ENCODE data around the gene TLE4.
"Not testable (repeated sequence)": the region's sequence is repeated elsewhere in the genome, so short reads cannot be mapped to it uniquely, and the experiment has no call there.

TLE4 gene

DNA sequence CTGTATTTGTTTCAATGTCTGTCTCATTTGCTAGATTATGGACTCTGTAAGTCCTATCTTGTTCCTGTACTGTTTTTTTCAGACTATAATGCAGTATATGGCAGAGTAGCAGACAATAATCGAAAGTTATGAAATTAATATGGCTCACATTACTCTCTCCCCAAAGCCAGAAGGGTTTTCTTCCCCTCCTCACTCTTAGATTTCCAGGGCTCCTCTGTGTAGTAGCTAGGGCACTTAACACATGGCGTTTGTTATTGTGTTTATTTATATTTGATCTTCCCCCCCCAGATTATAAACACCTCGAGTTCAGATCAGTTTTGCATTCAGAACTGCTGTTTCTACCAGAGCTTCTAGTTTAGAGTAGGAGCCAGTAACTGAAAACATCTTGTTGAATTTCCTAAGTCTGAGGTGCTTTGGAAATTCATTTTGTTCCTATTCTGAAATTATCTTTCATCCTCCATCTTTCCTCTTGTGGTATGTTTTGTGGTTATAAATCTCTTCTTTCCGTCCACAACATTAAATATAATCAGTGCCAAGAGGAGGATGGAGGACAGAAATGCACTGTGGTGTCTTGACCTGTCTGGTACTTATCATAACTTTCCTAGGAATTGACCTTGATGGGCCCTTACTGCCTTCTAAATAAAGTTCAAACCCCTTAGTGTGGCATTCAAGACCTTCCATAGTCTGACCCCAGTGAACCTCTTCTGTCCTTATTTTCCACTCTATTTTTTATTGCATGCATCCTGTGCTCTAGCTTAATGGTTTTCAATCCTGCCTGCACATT lies 27.0 kb downstream of the TLE4 start:
- Histone ChIP-seq H3K4me1 (ENCODE audit: insufficient read depth, low read length) (no peaks in the 10 kb centered on the region), H3K27me3 (ENCODE audit: insufficient read depth, low read length) (no peaks in the 10 kb centered on the region), H3K9me3 (ENCODE audit: low read length) (peaks cover 22% of the 10 kb centered on the region), H2AFZ (ENCODE audit: low read depth, low read length) (no peak overlapping the region), H3K4me3 (ENCODE audit: low read length) (no peak overlapping the region), H3K36me3 (ENCODE audit: insufficient read depth, low read length) (peaks cover 65% of the 10 kb centered on the region)

GRCh38 chr9:79600466-79600865 lies 28.7 kb downstream of the TLE4 start:
- no peaks in the 10 kb centered on the region for H3K4me1 ChIP-seq (ENCODE audit: insufficient read depth, low read length)
- peaks cover 27% of the 10 kb centered on the region for H3K9me3 ChIP-seq (ENCODE audit: low read length)
- no peak overlapping the region for H2AFZ ChIP-seq (ENCODE audit: low read depth, low read length)
- H3K4me3 ChIP-seq (ENCODE audit: low read length), result no peak overlapping the region
- H3K36me3 ChIP-seq (ENCODE audit: insufficient read depth, low read length), result peaks cover 70% of the 10 kb centered on the region
- H3K27me3 ChIP-seq (ENCODE audit: insufficient read depth, low read length), result no peaks in the 10 kb centered on the region

- H3K36me3 ChIP-seq (ENCODE audit: insufficient read depth, low read length), result peaks cover 66% of the 10 kb centered on the region
These were observed 31.6 kb downstream of the TLE4 start for GRCh38 chr9:79603222-79603920.

GRCh38 chr9:79604149-79604548 lies 32.4 kb downstream of the TLE4 start:
- Histone ChIP-seq H3K36me3 (ENCODE audit: insufficient read depth, low read length) (peaks cover 59% of the 10 kb centered on the region), H3K4me3 (ENCODE audit: low read length) (no peak overlapping the region), H3K4me1 (ENCODE audit: insufficient read depth, low read length) (peaks cover 7% of the 10 kb centered on the region), H2AFZ (ENCODE audit: low read depth, low read length) (no peak overlapping the region), H3K9me3 (ENCODE audit: low read length) (peaks cover 26% of the 10 kb centered on the region), H3K27me3 (ENCODE audit: insufficient read depth, low read length) (no peaks in the 10 kb centered on the region)

More at GRCh38 chr9:79603222-79603920, 31.6 kb downstream of the TLE4 start:
- no peak overlapping the region for H2AFZ ChIP-seq (ENCODE audit: low read depth, low read length)
- peaks cover 26% of the 10 kb centered on the region for H3K9me3 ChIP-seq (ENCODE audit: low read length)
- H3K4me1 ChIP-seq (ENCODE audit: insufficient read depth, low read length), result peaks cover under 1% of the 10 kb centered on the region
- H3K27me3 ChIP-seq (ENCODE audit: insufficient read depth, low read length), result no peaks in the 10 kb centered on the region
- H3K4me3 ChIP-seq (ENCODE audit: low read length), result no peak overlapping the region

GRCh38 chr9:79604921-79605562 lies 33.3 kb downstream of the TLE4 start:
- H3K27me3 ChIP-seq (ENCODE audit: insufficient read depth, low read length), result no peaks in the 10 kb centered on the region
- no peak overlapping the region for H3K4me3 ChIP-seq (ENCODE audit: low read length)
- no peak overlapping the region for H2AFZ ChIP-seq (ENCODE audit: low read depth, low read length)
- peaks cover 53% of the 10 kb centered on the region for H3K36me3 ChIP-seq (ENCODE audit: insufficient read depth, low read length)
- peaks cover 16% of the 10 kb centered on the region for H3K4me1 ChIP-seq (ENCODE audit: insufficient read depth, low read length)
- peaks cover 26% of the 10 kb centered on the region for H3K9me3 ChIP-seq (ENCODE audit: low read length)

GRCh38 chr9:79606529-79606928 lies 34.8 kb downstream of the TLE4 start:
- H3K4me3 ChIP-seq (ENCODE audit: low read length); H3K27me3 ChIP-seq (ENCODE audit: insufficient read depth, low read length); H2AFZ ChIP-seq (ENCODE audit: low read depth, low read length): not testable (repeated sequence)
- peaks cover 30% of the 10 kb centered on the region for H3K4me1 ChIP-seq (ENCODE audit: insufficient read depth, low read length)
- peaks cover 39% of the 10 kb centered on the region for H3K36me3 ChIP-seq (ENCODE audit: insufficient read depth, low read length)
- peaks cover 20% of the 10 kb centered on the region for H3K9me3 ChIP-seq (ENCODE audit: low read length)

DNA sequence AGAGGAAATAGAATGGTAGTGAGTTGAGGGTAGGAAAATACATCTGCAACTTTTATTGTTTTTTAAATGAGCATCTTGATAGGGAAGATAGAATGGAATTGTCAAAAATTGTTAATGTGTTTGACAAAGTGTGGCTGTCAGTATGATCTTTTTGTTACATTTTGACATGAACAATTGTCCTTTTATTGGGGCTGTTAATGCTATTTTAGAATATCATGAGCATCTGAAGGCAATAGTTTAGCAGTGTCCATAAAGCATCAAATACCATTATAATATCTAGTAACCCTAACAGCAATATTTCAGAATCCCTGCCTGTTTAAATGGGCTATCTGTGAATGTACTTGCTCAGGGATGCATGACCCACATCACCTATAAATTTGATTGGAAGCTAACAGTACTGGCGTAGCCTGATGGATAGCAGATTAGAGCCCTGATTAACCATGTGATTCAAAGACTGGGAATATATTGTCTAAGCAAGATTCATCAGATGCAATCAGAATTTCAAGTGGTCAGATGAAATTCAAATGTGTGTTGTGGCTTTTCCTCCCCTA lies 37.8 kb downstream of the TLE4 start:
- peak overlapping the region; percentile 19 for H3K4me3 ChIP-seq (ENCODE audit: low read length)
- H3K36me3 ChIP-seq (ENCODE audit: insufficient read depth, low read length), result peaks cover 28% of the 10 kb centered on the region
- no peak overlapping the region for H2AFZ ChIP-seq (ENCODE audit: low read depth, low read length)
- H3K27me3 ChIP-seq (ENCODE audit: insufficient read depth, low read length), result no peaks in the 10 kb centered on the region
- H3K4me1 ChIP-seq (ENCODE audit: insufficient read depth, low read length), result peaks cover 48% of the 10 kb centered on the region
- peaks cover 8% of the 10 kb centered on the region for H3K9me3 ChIP-seq (ENCODE audit: low read length)

- H3K4me1 ChIP-seq (ENCODE audit: insufficient read depth, low read length), result peaks cover 51% of the 10 kb centered on the region
- H3K36me3 ChIP-seq (ENCODE audit: insufficient read depth, low read length), result peaks cover 27% of the 10 kb centered on the region
- no peak overlapping the region for H2AFZ ChIP-seq (ENCODE audit: low read depth, low read length)
- no peaks in the 10 kb centered on the region for H3K27me3 ChIP-seq (ENCODE audit: insufficient read depth, low read length)
- H3K4me3 ChIP-seq (ENCODE audit: low read length), result peak overlapping the region; percentile 19
- H3K9me3 ChIP-seq (ENCODE audit: low read length), result peaks cover 4% of the 10 kb centered on the region
These were observed 38.4 kb downstream of the TLE4 start for GRCh38 chr9:79610019-79610631.

DNA sequence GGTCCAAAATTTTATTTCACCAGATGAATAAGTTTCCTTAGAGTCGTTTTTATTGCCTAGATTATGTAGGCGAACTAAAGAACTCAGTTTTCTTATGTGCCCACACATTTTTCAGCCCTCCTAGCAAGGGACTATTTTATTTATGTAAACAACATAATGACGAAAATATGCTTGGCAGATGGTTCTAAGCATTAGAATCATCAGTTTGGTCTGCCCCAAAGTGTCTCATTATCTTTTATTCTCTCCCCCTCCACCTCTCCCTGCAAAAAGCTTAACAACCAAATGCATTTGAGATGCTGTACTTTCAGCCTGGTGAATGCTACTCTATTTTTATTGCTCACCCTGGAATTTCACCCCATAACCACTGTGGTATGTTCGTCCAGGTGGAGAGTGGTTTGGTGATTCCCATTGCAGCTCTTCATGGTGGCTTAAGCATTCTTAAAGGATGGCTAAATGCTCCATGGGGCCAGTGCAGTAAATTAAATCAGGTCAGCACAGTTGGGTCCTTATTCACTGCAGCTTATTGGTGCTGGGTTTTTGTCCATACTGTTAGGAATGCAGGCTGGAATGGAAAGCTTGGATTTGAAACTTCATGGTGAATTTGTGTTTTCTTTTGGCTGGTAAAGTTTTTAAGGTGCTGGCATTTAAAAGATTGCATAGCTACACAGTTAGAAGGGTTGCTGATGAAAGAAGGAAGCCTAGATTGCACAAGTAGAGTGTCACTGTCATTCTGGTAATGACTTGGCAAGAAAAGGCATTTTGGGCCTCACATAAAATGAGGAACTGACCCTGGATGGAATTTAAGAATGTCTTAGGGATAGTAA lies 39.2 kb downstream of the TLE4 start:
- peaks cover 52% of the 10 kb centered on the region for H3K4me1 ChIP-seq (ENCODE audit: insufficient read depth, low read length)
- H3K36me3 ChIP-seq (ENCODE audit: insufficient read depth, low read length), result peaks cover 25% of the 10 kb centered on the region
- no peaks in the 10 kb centered on the region for H3K9me3 ChIP-seq (ENCODE audit: low read length)
- peak overlapping the region; percentile 14 for H3K4me3 ChIP-seq (ENCODE audit: low read length)
- no peak overlapping the region for H2AFZ ChIP-seq (ENCODE audit: low read depth, low read length)
- H3K27me3 ChIP-seq (ENCODE audit: insufficient read depth, low read length), result no peaks in the 10 kb centered on the region

DNA sequence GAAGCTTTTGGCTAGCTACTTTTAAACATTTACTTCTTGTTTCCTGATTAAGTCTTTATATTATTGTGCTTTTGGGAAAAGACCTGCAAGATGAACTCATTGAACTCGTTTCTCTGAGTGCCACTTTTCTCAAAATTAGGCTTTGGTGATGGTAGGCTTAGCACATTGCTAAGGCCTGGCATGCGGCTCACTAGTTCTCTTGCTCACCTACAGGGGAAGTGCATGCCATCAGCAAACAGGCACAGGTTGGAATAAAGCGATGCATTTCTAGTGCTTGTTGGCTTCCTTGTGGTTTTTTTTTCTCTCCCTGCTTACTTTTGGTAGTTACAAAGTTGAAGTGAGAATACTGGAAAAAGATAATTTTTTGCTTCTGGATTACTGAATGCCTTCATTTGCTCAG lies 41.4 kb downstream of the TLE4 start:
- Histone ChIP-seq H3K27me3 (ENCODE audit: insufficient read depth, low read length) (no peaks in the 10 kb centered on the region), H3K4me3 (ENCODE audit: low read length) (no peak overlapping the region), H3K4me1 (ENCODE audit: insufficient read depth, low read length) (peaks cover 52% of the 10 kb centered on the region), H2AFZ (ENCODE audit: low read depth, low read length) (no peak overlapping the region), H3K36me3 (ENCODE audit: insufficient read depth, low read length) (peaks cover 30% of the 10 kb centered on the region), H3K9me3 (ENCODE audit: low read length) (no peaks in the 10 kb centered on the region)

DNA sequence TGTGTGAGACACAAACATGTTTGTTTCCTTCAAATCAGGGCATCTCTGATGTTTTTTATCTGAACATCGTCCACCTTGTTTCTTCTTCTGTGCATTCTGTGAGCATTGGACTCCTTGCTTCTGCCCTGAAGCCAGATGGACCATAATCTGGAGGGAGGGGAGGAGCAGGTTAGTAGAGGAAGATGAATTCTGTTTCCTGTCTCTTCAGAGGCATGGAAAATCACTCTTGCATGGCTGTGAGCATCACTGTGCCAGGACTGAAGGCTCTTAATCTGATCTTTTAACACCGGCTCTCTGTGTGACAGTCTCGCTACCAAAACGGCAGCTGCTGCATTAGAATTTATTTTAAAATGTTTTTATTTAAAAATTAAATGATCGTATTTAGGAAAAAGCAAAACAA lies 43.3 kb downstream of the TLE4 start:
- Histone ChIP-seq H3K4me3 (ENCODE audit: low read length) (no peak overlapping the region), H3K9me3 (ENCODE audit: low read length) (no peaks in the 10 kb centered on the region), H3K27me3 (ENCODE audit: insufficient read depth, low read length) (no peaks in the 10 kb centered on the region), H2AFZ (ENCODE audit: low read depth, low read length) (no peak overlapping the region), H3K36me3 (ENCODE audit: insufficient read depth, low read length) (peaks cover 38% of the 10 kb centered on the region), H3K4me1 (ENCODE audit: insufficient read depth, low read length) (peaks cover 36% of the 10 kb centered on the region)

DNA sequence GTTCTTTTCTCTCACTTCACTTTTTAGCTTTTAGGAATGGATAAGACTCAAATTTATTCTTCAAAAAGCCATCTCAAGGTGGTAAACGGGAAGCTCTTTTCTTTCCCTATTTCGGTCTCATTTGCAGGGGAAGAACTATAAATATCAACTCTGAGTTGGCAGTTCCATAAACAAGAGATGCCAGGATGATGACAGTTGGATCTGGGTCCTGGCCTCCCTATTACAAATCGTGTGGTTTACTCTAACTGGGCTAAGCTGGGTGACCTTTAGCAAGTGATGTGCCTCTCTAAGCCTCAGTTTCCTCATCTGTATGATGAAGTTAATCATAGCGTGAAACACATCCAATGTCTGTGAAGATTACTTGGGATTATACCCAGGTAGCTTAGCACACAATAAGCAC lies 44.2 kb downstream of the TLE4 start:
- Histone ChIP-seq H2AFZ (ENCODE audit: low read depth, low read length) (no peak overlapping the region), H3K9me3 (ENCODE audit: low read length) (no peaks in the 10 kb centered on the region), H3K4me3 (ENCODE audit: low read length) (no peak overlapping the region), H3K27me3 (ENCODE audit: insufficient read depth, low read length) (no peaks in the 10 kb centered on the region), H3K4me1 (ENCODE audit: insufficient read depth, low read length) (peaks cover 26% of the 10 kb centered on the region), H3K36me3 (ENCODE audit: insufficient read depth, low read length) (peaks cover 38% of the 10 kb centered on the region)

Measured in neuron (in vitro differentiated cells).